IPS-18c (cell line): ENCODE results near the gene PELI2.

Experiments used
- H3K4me3 ChIP-seq: 2 replicates; pipeline ENCODE4 v1.7.0; 2013; ENCODE audit warnings: low read depth, mild to moderate bottlenecking, low read length, moderate library complexity; ENCODE audit not compliant: insufficient read depth
- H3K9me3 ChIP-seq: one replicate; pipeline ENCODE4 v1.6.1; 2013; ENCODE audit warnings: mild to moderate bottlenecking, low read length, moderate library complexity; ENCODE audit not compliant: control insufficient read depth, insufficient read depth

Gene PELI2

DNA sequence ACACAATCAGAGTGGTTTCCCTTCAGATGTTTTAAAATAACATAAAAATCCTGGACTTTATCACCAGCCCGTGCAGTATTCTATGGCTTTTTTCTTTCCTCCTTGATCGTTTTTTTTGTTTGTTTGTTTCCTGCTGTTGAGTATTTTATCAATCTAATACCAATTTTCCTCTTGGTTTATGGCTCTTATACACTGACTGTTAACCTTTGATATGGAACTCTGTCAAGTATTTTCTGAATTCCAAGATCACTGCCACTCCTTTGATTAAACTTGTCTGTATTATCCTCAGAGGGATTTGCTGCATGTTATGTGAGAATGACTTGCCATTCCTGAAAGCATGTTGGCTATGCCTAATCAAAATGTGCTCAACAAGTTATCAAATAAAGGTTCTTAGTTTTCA is 88.4 kb downstream of the PELI2 start:
- Histone ChIP-seq H3K9me3 (no peaks in the 10 kb centered on the region), H3K4me3 (no peak overlapping the region)

DNA sequence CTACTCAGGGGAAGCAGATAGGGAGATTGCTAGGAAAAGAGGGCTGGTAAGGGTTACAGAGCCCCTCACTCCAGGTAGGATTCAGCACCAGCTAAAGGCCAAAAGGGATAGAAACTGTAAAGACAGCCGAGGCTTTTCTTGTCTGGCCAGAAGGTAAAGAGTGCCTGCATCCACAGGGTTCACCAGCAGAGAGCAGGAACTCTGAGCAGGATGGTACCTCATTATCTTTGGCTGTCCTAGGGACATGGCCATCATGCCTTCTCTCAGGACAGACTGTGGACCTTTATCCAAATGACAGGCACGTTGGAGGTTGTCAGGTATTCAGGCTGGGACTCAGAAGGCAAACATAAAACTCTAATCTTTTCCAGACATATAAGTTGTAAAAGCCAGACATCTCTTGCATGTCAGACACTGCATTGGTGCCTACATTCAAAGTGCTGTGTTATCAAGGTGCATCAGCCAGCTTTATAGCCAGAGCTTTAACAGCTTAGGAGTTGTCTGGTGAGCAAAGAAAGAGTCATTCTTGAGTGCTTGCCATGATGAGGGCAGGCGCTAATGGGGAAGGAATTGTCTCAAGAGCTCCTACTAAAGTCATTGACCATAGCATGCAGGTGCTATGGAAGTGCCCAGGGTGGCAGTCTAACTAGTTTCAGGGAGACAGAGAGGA is 89.5 kb downstream of the PELI2 start:
- Histone ChIP-seq H3K9me3 (no peaks in the 10 kb centered on the region), H3K4me3 (no peak overlapping the region)

DNA sequence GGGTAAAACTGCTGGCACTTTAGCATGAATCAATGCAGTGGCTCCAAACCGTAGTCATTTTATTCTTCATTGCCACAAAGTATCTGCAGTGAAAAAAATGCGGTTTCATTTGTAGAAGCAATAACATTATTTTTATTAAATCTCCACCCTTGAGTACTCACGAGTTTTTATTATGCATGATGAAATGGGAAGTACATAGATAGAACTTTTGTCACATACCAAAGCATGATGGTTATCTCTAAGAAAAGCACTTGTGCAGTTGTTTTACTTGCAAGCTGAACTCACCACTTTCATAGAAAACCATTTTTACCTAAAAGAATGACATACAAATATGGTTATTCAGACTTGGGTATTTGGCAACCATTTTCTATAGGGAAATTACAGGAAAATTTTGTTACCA is 90.3 kb downstream of the PELI2 start:
- H3K4me3 ChIP-seq: no peak overlapping the region
- no peaks in the 10 kb centered on the region for H3K9me3 ChIP-seq

DNA sequence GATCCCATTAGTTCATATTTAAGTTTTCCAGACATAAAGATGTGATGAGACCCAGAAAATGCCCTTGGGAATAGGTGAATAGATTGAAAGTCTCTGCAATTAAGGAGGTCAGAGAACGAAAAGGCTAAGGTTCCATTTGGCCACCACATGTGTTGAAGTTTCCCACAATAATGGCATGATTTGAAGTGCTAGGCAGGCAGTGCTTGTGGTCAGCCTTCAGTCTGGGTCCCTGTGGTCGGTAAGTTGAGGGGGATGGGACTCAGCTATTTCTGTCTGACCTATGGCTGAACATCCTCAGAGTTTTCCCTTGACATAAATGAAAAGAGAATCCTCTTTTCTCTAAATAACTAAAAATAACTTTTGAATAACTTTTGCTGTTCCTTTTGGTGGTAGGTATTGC is 92.4 kb downstream of the PELI2 start:
- no peaks in the 10 kb centered on the region for H3K9me3 ChIP-seq

DNA sequence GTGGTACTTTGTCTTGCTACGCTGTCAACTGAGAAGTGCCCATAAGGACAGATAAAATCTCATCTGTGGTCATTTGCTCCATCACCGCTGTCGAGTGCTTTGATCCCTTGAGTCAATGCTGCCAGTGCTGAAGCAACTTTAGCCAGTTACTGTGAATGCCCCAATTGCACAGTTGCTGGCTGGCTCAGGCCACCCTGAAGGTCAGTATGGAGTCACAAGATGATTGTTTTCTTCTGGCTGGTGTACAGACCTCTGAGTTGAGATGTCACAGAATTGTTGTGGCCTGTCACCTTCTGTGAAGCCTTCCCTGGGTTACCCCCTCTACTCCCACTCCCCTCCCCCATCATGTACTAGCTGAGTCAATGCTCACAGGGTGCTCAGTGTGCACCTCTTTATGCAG is 92.9 kb downstream of the PELI2 start:
- no peak overlapping the region for H3K4me3 ChIP-seq

More for the DNA sequence above, 92.4 kb downstream of the PELI2 start:
- H3K4me3 ChIP-seq: no peak overlapping the region

DNA sequence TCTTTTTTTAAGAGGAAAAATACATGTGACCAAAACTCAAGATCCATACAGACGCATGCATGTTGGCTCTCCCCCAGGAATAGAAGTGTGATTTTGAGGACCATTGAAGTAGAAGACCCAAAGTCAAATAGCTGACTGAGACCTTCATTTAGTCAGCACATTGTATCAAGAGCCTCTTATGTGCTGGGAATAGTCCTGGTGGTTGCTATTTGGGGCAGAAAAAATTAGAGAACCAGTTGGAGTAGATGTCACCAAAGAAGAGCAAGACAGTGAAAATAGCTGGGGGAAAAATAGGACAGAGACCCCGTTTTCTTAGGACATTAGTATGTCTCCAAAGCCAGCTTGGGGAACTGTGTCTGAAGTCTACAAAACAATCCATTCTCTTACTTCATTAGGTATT is 93.6 kb downstream of the PELI2 start:
- Histone ChIP-seq H3K9me3 (no peaks in the 10 kb centered on the region), H3K4me3 (no peak overlapping the region)

More for the DNA sequence above, 92.9 kb downstream of the PELI2 start:
- H3K9me3 ChIP-seq: no peaks in the 10 kb centered on the region

DNA sequence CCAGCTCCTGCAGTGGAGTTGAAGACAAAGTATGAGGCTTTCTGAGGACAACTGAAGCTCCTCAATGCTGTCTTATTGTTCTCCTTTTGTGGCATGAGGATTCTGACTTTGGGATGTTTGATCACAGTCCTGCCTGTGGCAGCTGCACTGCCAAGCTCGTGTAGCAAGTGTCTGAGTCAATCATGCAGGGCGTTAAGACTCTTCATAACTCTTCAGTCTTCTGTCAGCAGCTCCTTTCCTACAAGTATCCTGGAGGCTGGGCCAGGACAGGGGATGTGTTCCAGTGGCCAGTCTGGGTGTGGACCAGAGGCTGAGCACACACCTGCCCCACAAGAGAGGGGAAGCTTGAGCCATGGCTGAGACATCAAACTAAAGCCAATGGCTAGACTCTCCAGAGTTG is 94.3 kb downstream of the PELI2 start:
- Histone ChIP-seq H3K9me3 (no peaks in the 10 kb centered on the region), H3K4me3 (no peak overlapping the region)

DNA sequence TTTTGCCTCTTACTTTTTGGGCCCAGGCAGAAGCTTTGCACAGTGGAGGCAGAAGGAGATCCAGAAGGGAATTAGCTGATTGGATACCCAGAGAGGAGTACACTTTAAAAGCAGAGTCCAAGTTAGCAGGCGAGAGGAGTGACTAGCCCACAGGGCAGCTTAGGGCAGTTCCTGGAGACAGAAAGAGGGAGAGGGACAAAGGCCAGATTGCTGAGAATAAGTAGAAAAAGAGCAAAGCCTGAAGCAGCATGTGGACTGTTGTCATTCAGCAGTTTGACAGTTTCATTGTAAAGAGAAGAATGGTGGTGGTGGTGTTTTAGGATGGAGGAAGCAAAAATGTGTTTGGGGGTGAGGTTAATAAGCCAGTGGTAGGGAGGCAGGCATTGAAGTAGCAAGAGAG is 95.1 kb downstream of the PELI2 start:
- Histone ChIP-seq H3K9me3 (no peaks in the 10 kb centered on the region), H3K4me3 (no peak overlapping the region)

DNA sequence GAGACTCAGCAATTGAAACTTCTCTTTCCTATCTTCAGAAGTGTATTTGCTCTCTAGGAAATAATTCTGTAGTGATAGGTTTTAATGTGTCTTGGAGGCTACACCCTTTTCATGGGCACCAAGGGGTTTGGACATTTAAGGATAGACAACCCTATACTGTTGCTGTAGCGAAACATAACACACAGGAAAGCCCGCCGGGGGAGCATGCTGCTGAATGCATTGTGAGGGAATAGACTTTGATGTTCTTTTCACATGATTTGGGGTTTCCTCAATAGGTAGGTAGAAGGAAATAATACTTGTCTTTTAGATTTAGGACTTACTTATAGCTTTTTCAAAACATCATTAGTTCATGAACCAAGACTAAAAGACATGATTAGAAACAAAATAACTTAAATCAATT is 97.0 kb downstream of the PELI2 start:
- Histone ChIP-seq H3K9me3 (no peaks in the 10 kb centered on the region), H3K4me3 (no peak overlapping the region)

DNA sequence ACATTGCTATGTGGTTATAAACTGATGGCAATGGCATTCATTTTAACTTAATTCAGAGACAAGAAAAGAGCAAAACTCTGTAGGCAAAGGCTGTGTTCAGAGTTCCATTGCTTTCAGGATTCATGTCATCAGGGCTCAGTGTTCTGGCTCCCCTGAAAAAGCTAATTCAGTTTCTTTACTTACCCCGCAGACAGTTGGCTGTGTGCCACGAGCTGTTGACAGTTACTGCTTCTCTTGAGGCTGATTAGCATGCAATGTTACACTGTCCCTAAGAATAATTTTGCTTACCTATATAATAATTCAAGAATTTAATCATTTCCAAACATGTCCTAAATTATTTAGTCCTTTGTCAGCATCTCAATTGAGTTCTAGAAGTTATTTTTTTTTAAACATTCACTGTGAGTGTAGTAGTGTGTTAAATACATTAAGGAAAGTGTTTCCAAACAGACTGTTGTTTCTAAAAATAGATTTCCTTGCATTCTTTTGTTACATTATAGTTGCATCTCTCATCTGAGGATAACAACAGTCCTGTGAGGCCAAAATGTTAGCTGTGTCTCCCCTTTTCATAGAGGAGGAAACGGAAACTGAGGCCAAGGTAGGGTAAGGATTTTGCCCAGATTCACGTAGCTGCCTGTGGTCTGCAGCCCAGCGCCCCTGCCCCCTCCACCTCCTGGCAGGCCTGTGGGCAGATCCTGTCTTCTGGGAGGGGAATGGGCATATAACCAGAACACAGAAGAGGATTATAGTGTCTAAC is 98.6 kb downstream of the PELI2 start:
- Histone ChIP-seq H3K4me3 (no peak overlapping the region), H3K9me3 (no peaks in the 10 kb centered on the region)

DNA sequence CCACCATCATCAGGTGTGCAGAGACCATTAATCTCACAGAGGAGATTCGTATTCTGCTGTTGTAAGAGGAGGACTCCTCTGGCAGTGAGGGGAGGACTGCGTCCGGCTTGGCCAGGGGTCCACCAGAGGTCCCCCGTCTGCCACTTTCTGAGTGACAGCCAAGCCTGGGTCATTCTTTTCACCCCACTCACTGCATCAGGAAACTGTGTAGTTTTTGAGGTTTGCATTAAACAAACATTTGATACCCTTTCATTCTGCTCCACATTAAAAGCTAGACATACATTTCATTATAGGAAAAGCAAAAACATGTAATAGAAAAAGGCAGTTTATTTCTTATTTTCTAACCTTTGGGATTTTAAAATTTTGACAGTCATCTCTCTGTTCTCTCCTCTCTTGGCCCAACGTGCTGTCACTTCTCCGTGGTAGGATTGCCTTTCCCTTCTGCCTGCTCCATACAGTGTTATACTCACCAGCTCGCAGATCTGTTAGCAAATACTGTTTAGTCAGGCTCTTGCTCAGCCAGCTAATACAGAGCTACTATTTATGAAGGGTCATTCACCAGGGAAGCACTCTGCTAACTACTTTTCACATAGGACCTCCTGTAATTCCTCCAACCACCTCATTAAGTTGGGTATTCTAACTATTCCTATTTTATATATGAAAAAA is 99.3 kb downstream of the PELI2 start:
- H3K9me3 ChIP-seq: no peaks in the 10 kb centered on the region
- no peak overlapping the region for H3K4me3 ChIP-seq

DNA sequence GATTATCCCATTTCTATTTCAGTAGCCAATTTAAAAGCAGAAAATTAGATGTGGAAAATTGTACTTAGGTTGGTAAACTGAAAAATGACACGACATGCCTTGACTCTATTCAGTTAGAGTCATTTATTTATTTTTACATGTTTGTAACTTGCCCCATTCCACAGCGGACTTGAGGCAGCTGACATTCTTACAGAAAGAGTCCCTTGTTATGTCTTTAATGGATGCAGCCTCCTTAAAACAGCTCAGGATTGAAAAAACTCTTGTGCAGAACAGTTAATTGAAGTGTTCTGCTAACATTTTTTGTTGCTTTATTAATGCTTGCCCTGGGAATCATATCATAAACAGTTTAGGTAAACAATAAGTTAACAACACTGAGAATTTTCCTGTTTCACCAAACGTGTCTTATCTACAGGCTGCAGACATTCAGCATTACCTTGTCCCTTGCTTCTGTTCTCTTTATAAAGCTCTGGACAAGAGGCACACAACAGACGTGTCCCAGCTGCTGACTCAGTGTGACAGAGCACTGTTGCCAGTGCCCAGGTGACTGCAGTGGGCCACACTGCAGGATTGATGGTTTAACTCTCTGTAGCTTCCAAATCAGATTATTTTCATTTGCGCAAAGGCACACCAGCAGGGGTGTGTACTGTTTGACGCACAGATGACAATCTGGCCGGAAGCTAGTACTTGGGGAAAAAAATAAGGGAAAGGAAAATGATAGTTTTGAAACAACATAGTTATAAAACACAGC is 101.6 kb downstream of the PELI2 start:
- Histone ChIP-seq H3K9me3 (no peaks in the 10 kb centered on the region), H3K4me3 (no peak overlapping the region)

DNA sequence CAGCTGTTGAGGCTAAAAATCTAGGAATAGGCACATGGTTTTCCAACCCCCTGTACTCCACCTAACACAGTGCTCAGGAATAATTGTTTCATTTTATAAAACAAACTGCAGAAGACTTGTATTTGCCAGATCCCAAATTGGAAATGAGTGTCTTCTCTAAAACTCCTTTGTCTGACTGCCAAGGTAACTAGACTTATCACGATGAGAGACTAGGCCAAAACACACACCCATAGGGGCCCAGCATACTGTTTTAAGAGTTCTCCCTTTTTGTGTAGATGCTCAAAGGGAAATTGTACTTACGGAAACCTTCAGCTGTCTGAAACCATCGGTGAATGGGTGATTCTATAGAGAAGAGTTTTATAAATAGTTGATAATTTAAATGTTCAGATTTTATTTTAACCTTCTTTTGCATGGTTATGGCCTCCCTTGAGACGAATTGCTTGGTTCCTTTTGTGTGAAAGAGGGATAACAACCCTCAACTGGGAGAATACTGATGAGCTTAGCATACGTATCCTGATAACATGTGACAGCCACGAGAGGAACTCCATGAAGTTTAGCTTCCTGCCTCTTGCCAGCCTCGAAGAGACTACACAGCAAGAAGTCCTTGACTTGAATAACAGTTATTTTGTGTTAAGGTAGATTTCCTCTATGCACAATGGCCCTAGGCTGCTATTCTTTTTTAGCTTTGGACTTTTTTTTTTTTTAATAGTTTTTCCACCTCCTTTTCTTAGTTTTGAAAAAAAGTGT is 103.3 kb downstream of the PELI2 start:
- Histone ChIP-seq H3K9me3 (no peaks in the 10 kb centered on the region), H3K4me3 (no peak overlapping the region)

DNA sequence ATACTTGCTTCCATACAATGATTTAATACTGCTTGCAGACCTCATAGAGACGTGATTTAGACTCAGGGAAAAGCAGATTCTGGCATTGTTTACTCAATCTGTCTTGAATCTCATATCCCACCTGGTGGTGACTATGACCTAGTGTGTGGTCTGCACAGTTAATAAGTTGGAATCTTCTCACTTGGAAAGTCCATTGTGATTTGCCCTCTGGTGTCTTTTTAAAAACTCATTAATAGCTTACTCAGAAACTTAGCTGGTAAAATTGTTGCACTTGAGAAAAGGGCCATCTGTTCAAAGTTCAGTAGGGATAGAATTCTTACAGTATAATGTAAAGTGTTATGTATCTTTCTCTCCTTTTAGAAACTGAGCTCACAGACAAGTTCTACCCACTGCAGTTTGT is 106.0 kb downstream of the PELI2 start:
- no peak overlapping the region for H3K4me3 ChIP-seq
- H3K9me3 ChIP-seq: peaks cover 4% of the 10 kb centered on the region

DNA sequence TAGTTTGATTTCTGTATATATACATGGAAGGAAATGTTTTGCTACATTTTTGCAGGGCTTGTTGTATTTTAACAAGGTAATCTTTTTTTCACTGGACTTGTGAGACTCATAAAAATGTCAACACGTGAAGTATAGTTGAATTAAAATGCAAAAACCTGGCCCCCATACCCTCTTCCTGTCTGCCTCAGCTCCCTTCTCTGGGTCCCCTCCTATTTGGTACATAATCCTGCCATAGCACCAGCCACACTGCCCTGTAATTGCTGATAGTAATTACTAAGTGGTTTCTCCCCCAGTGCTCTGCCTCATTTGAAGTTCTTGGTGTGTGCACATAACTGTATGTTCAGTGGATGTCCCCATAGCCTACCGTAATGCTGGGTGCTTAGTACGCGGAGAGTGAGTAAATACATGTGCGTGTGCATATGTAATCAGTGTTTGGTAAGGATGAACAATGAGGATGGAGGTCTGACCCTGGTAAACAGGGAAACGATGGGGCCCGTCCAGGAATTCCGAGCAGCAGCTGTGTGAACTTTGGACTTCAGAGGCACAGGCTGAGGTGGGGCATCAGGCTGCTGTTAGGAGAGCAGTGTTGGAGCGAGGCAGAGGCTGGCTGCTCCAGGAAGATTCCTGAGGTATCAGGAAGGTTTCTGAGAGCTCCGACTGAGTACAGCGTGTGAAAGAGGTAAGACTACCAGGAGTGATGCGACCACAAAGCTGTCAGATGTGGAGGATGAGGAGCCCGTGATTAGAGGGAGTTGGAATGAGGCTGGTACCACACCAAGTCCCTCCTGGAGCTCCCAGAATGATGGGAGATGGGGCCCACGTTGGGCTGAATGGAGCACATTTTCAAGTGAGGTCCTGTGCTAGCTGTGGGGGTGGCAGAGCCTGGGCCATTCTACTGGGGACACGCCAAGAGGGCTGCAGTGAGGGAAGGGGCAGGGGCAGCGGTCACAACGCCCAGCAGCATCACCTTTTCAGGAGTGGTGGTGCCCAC is 106.8 kb downstream of the PELI2 start:
- H3K4me3 ChIP-seq: no peak overlapping the region
- peaks cover 6% of the 10 kb centered on the region for H3K9me3 ChIP-seq

DNA sequence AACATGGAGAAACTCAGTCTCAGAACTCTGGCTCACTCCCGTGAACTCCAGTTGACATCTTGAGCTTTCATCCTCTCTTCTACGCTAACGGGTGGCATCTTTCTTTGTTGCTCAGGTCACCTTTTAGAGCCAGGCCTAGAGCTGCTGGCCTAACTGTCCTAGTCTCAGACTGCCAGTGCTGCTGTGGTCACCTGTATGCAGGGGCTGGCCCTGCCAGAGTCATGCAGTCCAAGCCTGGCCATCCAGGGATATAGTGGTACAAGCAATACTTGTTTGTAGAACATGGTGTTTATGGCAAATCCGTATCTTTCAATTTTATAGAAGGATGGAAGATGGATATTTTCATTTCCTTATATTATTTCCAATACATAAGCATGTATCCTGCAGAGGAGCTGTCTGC is 117.2 kb downstream of the PELI2 start:
- no peak overlapping the region for H3K4me3 ChIP-seq
- H3K9me3 ChIP-seq: no peaks in the 10 kb centered on the region
